Adrenal gland (tissue), 12 donors: ENCODE data around the gene SH3GL2. TPM values are rescaled to one million over a fixed set of nuclear protein-coding genes. Genes with fewer than 3 reads are reported as not detected.

Experiments used
- DNase-seq, 7 donors: peaks; one replicate each; pipeline ENCODE4 v3.0.0-alpha.2; 2019 to 2020
- H3K27ac ChIP-seq, 5 donors: fragments of 200-600 bp; sonication (generic) in 4 of 5; 1 replicate in 3 of 5; 2 replicates in 2 of 5; pipeline versions ENCODE4 v1.5.1 to v1.8.0; 2016 to 2020; ENCODE audit warnings: mild to moderate bottlenecking in 1 of 5
- H3K27me3 ChIP-seq: fragments of 200-600 bp; 2 replicates; pipeline ENCODE4 v1.8.0; 2021
- H3K36me3 ChIP-seq, 2 donors: fragments of 200-600 bp; replicated peaks in 1 of 2; 1 replicate in 1 of 2; 2 replicates in 1 of 2; pipeline versions ENCODE4 v1.5.1 to v1.8.0; 2018 to 2022
- H3K4me1 ChIP-seq, 2 donors: fragments of 200-600 bp; replicated peaks in 1 of 2; 1 replicate in 1 of 2; 2 replicates in 1 of 2; pipeline versions ENCODE4 v1.5.1 to v1.8.0; 2018 to 2021
- H3K4me3 ChIP-seq, 4 donors: fragments of 200-600 bp; sonication (generic) in 3 of 4; one replicate each; pipeline ENCODE4 v1.5.1; 2016 to 2018
- H3K9me3 ChIP-seq, 3 donors: fragments of 200-600 bp; sonication (generic) in 1 of 3; replicated peaks in 1 of 3; 1 replicate in 2 of 3; 2 replicates in 1 of 3; pipeline versions ENCODE4 v1.5.1 to v1.8.0; 2016 to 2021
- POLR2A ChIP-seq, 2 donors: fragments of 450-650 bp; IDR thresholded peaks; one replicate each; pipeline ENCODE4 v1.6.1; 2017; ENCODE audit warnings: antibody characterized with exemption in 2 of 2, mild to moderate bottlenecking in 2 of 2, moderate library complexity in 1 of 2
- WGBS, 4 donors: extraction: QIAGEN DNeasy Blood & Tissue Kit in 2 of 4; methylation state at CpG; one replicate each; pipeline versions ENCODE4 v1.1.5 to v1.1.7; 2013 to 2017; 5-methylcytosine and 5-hydroxymethylcytosine counted together
- intact Hi-C, 2 donors: fragments of 100-400 bp; cut with DNase I; formaldehyde crosslinking; loops; one replicate each; pipeline versions ENCODE4 v1.14.1 to v1.15.0; 2022 to 2023
- polyA plus RNA-seq, 3 donors: library from polyadenylated mRNA; stranded (reverse); fragments of 200-250 nt in 2 of 3; fragments of 350-450 nt in 1 of 3; fragmentation: Illumina TruSeq in 1 of 3; extraction: RNeasy Lipid Tissue Mini Kit (QIAGEN cat#74804) in 1 of 3; gene quantifications; one replicate each; pipeline ENCODE4 v1.2.3, GENCODE V29; 2013 to 2014
- total RNA-seq, 9 donors: library from RNA; depleted of rRNA in 4 of 9; stranded (reverse); fragments of >200 nt in 4 of 9; fragments of 120-200 nt in 1 of 9; fragmentation: NEBNext Ultra II Directional in 1 of 9; extraction: Animal tissue kit (Norgen Biotek cat#: 25700) in 1 of 9; gene quantifications; one replicate each; pipeline versions ENCODE4 v1.1.0 to v1.2.4, GENCODE V29; 2013 to 2023
- TF ChIP-seq, protein P1 (sequence below), 6 experiments: fragments of 450-650 bp in 4 of 6; fragments of 200-600 bp in 2 of 6; sonication (generic) in 1 of 6; IDR thresholded peaks; 1 replicate in 5 of 6; 2 replicates in 1 of 6; pipeline versions ENCODE4 v1.5.1 to v1.8.0; 2016 to 2021; ENCODE audit warnings: antibody characterized with exemption in 6 of 6, mild to moderate bottlenecking in 2 of 6, moderate library complexity in 1 of 6
- donor health status: healthy with polysubstance abuse.
- donor health status: Bipolar disorder and iron deficiency.
- donor health status: DM: yes; HTN: yes; CAD: no.
- donor health status: DM: no; HTN: no; CAD: no.
- donor health status: DM: no; HTN: no; CAD: no.
- donor health status: DM: yes; HTN: yes; CAD: no.

SH3GL2 gene
- total and polyA plus RNA-seq, 12 donors: 0.07 to 0.29 (median 0.19) TPM; not detected in 8

GRCh38 chr9:17739736-17740135 lies 160.9 kb downstream of the SH3GL2 start:
- no peak for DNase-seq
- intact Hi-C loops: no loop called here
- Histone ChIP-seq H3K36me3 (no peaks in the 10 kb centered on the region), H3K4me3 (no peak overlapping the region), H3K4me1 (no peaks in the 10 kb centered on the region), H3K27me3 (no peaks in the 10 kb centered on the region), H3K27ac (no peak overlapping the region), H3K9me3 (no peaks in the 10 kb centered on the region)
- WGBS, 4 donors: 0 to 48% (median 17%) methylated on average over 1 of the region's 1 CpG
- TF ChIP-seq, protein P1, sequence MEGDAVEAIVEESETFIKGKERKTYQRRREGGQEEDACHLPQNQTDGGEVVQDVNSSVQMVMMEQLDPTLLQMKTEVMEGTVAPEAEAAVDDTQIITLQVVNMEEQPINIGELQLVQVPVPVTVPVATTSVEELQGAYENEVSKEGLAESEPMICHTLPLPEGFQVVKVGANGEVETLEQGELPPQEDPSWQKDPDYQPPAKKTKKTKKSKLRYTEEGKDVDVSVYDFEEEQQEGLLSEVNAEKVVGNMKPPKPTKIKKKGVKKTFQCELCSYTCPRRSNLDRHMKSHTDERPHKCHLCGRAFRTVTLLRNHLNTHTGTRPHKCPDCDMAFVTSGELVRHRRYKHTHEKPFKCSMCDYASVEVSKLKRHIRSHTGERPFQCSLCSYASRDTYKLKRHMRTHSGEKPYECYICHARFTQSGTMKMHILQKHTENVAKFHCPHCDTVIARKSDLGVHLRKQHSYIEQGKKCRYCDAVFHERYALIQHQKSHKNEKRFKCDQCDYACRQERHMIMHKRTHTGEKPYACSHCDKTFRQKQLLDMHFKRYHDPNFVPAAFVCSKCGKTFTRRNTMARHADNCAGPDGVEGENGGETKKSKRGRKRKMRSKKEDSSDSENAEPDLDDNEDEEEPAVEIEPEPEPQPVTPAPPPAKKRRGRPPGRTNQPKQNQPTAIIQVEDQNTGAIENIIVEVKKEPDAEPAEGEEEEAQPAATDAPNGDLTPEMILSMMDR (IDR thresholded peaks at IDR 0.05): no peak
- no peak for TF ChIP-seq POLR2A (IDR thresholded peaks at IDR 0.05)

GRCh38 chr9:17742067-17742466 lies 163.2 kb downstream of the SH3GL2 start:
- 28 to 44% (median 39%) methylated on average over 3 of the region's 3 CpGs for WGBS, 4 donors
- intact Hi-C loops: no loop called here
- no peak for DNase-seq
- Histone ChIP-seq H3K27me3 (no peaks in the 10 kb centered on the region), H3K4me3 (no peak overlapping the region), H3K9me3 (no peaks in the 10 kb centered on the region), H3K27ac (no peak overlapping the region), H3K4me1 (no peaks in the 10 kb centered on the region), H3K36me3 (no peaks in the 10 kb centered on the region)
- TF ChIP-seq, protein P1 (IDR thresholded peaks at IDR 0.05): no peak
- TF ChIP-seq POLR2A (IDR thresholded peaks at IDR 0.05): no peak

DNA sequence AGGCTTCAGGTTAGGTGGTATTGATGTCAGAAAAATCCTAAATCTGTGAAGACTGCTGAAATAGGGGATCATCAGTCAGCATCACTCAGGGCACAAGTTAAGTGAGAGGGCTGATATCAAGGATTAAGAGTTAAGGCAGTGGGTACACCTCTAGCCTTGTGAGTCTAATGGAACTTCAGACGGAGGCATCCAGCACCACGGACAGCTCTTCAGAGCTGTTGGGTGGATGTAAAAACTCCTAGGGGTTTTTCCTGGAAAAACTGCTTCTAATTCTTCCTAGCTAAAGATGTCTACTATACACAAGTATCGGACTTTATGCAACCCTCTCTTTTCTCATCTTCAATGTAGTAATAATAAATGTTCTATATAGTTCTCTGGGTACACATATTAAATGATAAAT lies 165.9 kb downstream of the SH3GL2 start:
- Histone ChIP-seq H3K27ac (no peak overlapping the region), H3K4me3 (no peak overlapping the region), H3K27me3 (no peaks in the 10 kb centered on the region), H3K36me3 (no peaks in the 10 kb centered on the region), H3K9me3 (no peaks in the 10 kb centered on the region), H3K4me1 (no peaks in the 10 kb centered on the region)
- DNase-seq: no peak
- intact Hi-C loops: no loop called here
- WGBS, 4 donors: 17 to 27% (median 20%) methylated on average over 3 of the region's 3 CpGs
- no peak for TF ChIP-seq POLR2A (IDR thresholded peaks at IDR 0.05)
- TF ChIP-seq, protein P1 (IDR thresholded peaks at IDR 0.05): no peak

GRCh38 chr9:17750269-17750668 lies 171.4 kb downstream of the SH3GL2 start:
- no peak for DNase-seq
- no peaks in the 10 kb centered on the region for H3K9me3 ChIP-seq
- 32 to 39% (median 37%) methylated on average over 3 of the region's 3 CpGs for whole genome bisulfite sequencing, 4 donors
- intact Hi-C loops: no loop called here
- no peaks in the 10 kb centered on the region for H3K27me3 ChIP-seq
- no peak for TF ChIP-seq POLR2A (IDR thresholded peaks at IDR 0.05)
- TF ChIP-seq, protein P1 (IDR thresholded peaks at IDR 0.05): no peak
- no peaks in the 10 kb centered on the region for H3K4me1 ChIP-seq
- no peak overlapping the region for H3K27ac ChIP-seq
- no peak overlapping the region for H3K4me3 ChIP-seq
- no peaks in the 10 kb centered on the region for H3K36me3 ChIP-seq
